Gastrocnemius medialis (tissue), 4 donors: Measurements from ENCODE around the gene RHPN2. TPM values are rescaled to one million over a fixed set of nuclear protein-coding genes. Genes with fewer than 3 reads are reported as not detected.
"Not testable (repeated sequence)": the region's sequence is repeated elsewhere in the genome, so short reads cannot be mapped to it uniquely, and the experiment has no call there.

Source experiments
- ATAC-seq, 2 donors: fragments of 150-250 bp; one replicate each; pipeline ENCODE4 v1.9.1; 2016
- DNase-seq, 2 donors: peaks; one replicate each; pipeline ENCODE4 v3.0.0-alpha.2; 2019
- H3K27ac ChIP-seq, 4 donors: fragments of 200-600 bp; sonication (generic); 1 replicate in 1 of 4; 2 replicates in 3 of 4; pipeline ENCODE4 v1.5.1; 2016 to 2018; ENCODE audit warnings: mild to moderate bottlenecking in 2 of 4, moderate library complexity in 1 of 4
- H3K27me3 ChIP-seq, 3 donors: fragments of 200-600 bp; sonication (generic) in 2 of 3; 1 replicate in 1 of 3; 2 replicates in 2 of 3; pipeline versions ENCODE4 v1.5.1 to v1.6.0; 2016 to 2019; ENCODE audit warnings: mild to moderate bottlenecking in 1 of 3, moderate library complexity in 1 of 3
- H3K36me3 ChIP-seq, 2 donors: fragments of 200-600 bp; sonication (generic) in 1 of 2; one replicate each; pipeline ENCODE4 v1.5.1; 2017 to 2018
- H3K4me1 ChIP-seq, 2 donors: fragments of 200-600 bp; sonication (generic) in 1 of 2; one replicate each; pipeline ENCODE4 v1.5.1; 2016 to 2017; ENCODE audit warnings: mild to moderate bottlenecking in 2 of 2
- H3K4me3 ChIP-seq, 4 donors: fragments of 200-600 bp; sonication (generic) in 3 of 4; 1 replicate in 1 of 4; 2 replicates in 3 of 4; pipeline ENCODE4 v1.5.1; 2016 to 2019; ENCODE audit warnings: mild to moderate bottlenecking in 2 of 4
- H3K9me3 ChIP-seq, 3 donors: fragments of 200-600 bp; sonication (generic) in 2 of 3; 1 replicate in 1 of 3; 2 replicates in 2 of 3; pipeline ENCODE4 v1.5.1; 2016 to 2019
- CTCF ChIP-seq, 5 experiments: fragments of 450-650 bp in 3 of 5; fragments of 200-600 bp in 2 of 5; sonication (generic) in 2 of 5; IDR thresholded peaks in 4 of 5; conservative IDR thresholded peaks in 1 of 5; 1 replicate in 4 of 5; 2 replicates in 1 of 5; pipeline ENCODE4 v1.5.1; 2016 to 2019; ENCODE audit warnings: antibody characterized with exemption in 5 of 5, mild to moderate bottlenecking in 3 of 5, moderate library complexity in 3 of 5
- POLR2A ChIP-seq, 2 donors: fragments of 450-650 bp; IDR thresholded peaks; one replicate each; pipeline ENCODE4 v1.6.1; 2017; ENCODE audit warnings: antibody characterized with exemption in 2 of 2, mild to moderate bottlenecking in 2 of 2, moderate library complexity in 2 of 2
- in situ Hi-C, 4 donors: fragments of 200-750 bp; cut with MboI; loops; one replicate each; pipeline versions ENCODE4 v1.15.0 to v1.8.0; 2017; ENCODE audit warnings: low sequenced_read_pairs in 4 of 4
- intact Hi-C: fragments of 100-400 bp; cut with DNase I; formaldehyde crosslinking; loops from one replicate; pipeline ENCODE4 v1.15.1; 2023; ENCODE audit warnings: low total_unique reads
- total RNA-seq, 4 donors: library from RNA; depleted of rRNA; stranded (reverse); fragments of >200 nt; gene quantifications; one replicate each; pipeline versions ENCODE4 v1.1.0 to v1.2.3, GENCODE V29; 2016

The RHPN2 gene
- total RNA-seq, 4 donors from 2014 or later: 0.39 to 0.71 (median 0.70) TPM; not detected in 1

DNA sequence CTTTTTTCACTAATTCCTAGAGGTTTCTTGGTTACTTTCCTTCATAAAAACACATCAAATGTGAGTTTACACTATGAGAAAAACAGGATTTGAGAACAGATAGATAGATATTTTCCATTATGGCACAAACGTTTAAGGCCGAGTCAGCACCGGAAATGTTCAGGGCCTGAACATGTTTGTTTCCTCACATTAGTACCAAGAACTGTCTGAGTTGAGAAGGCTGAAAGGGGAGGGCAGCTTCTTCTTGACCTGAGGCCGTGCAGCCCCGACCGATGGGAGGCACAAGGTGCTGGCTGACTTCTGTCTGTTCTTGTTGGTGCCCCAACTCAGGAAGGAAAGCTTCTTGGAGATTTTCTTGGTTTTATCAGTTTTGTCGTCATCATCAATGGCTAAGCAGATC lies 84.9 kb downstream of the RHPN2 start:
- in situ Hi-C loops: loop anchor here in 1 of 4 donors (10.0 kb wide), 1 partner anchor 145 kb away; no protein-coding TSS in a partner anchor
- H3K27me3 ChIP-seq, ATAC-seq, H3K9me3 ChIP-seq, H3K27ac ChIP-seq, H3K4me3 ChIP-seq, DNase-seq, H3K36me3 ChIP-seq, intact Hi-C loops, H3K4me1 ChIP-seq: not testable (repeated sequence)

DNA sequence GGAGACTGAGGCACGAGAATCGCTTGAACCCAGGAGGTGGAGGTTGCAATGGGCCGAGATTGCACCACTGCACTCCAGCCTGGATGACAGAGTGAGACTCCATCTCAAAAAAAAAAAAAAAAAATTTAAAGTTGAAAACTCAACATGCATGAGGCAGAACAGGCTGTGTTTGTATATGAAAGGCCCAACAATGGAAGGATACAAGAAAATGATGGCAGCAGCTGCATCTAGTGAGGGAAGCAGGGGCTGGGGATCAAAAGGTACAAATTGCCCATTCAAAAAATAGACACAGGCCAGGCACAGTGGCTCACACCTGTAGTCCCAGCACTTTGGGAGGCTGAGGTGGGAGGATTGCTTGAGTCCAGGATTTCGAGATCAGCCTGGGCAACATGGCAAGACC lies 86.9 kb downstream of the RHPN2 start:
- H3K4me3 ChIP-seq, ATAC-seq, DNase-seq, H3K36me3 ChIP-seq, intact Hi-C loops, H3K9me3 ChIP-seq, H3K4me1 ChIP-seq, H3K27me3 ChIP-seq, H3K27ac ChIP-seq: not testable (repeated sequence)
- in situ Hi-C loops: loop anchor here in 1 of 4 donors (10.0 kb wide), 1 partner anchor 147 kb away; no protein-coding TSS in a partner anchor

DNA sequence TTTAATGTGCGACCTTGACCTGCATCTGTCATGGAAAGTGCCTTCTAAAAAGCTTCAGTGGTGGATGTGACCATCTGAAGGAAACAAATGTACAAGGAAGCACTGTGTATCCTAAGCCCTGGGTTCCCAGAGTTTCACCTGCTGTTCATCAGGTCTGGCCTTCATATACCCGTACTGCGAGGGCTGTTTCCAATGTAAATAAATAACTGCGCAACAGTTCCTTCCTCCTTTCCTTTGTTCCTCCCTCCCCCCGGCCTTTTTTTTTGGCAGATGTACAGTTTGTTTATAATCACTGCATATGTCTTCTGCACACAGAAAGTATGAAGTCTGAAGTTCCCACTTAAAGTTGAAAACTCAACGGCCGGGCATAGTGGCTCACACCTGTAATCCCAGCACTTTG lies 87.4 kb downstream of the RHPN2 start:
- no peak for ATAC-seq
- in situ Hi-C loops (loop anchor here in 1 of 4 donors (10.0 kb wide), 1 partner anchor 148 kb away; no protein-coding TSS in a partner anchor), intact Hi-C loops (no loop called here)
- no peak for DNase-seq
- no peak overlapping the region for H3K27ac ChIP-seq
- TF ChIP-seq POLR2A (IDR thresholded peaks at IDR 0.05) (no peak), CTCF (IDR thresholded peaks at IDR 0.05 in 4 of 5, conservative IDR thresholded peaks at IDR 0.05 in 1 of 5) (no peak)
- H3K9me3 ChIP-seq: no peaks in the 10 kb centered on the region
- H3K4me3 ChIP-seq: no peak overlapping the region
- H3K4me1 ChIP-seq: no peaks in the 10 kb centered on the region
- H3K36me3 ChIP-seq: no peaks in the 10 kb centered on the region
- no peaks in the 10 kb centered on the region for H3K27me3 ChIP-seq

GRCh38 chr19:32976223-32976805 lies 88.4 kb downstream of the RHPN2 start:
- peaks cover under 1% of the 10 kb centered on the region in 2 donors for H3K4me1 ChIP-seq
- H3K9me3 ChIP-seq: no peaks in the 10 kb centered on the region
- intact Hi-C loops (no loop called here), in situ Hi-C loops (loop anchor here in 1 of 4 donors (10.0 kb wide), 1 partner anchor 148 kb away; no protein-coding TSS in a partner anchor)
- TF ChIP-seq CTCF (IDR thresholded peaks at IDR 0.05 in 4 of 5, conservative IDR thresholded peaks at IDR 0.05 in 1 of 5) (peak in 4 of 5 experiments; percentile 20 to 63 (median 44)), POLR2A (IDR thresholded peaks at IDR 0.05) (no peak)
- no peaks in the 10 kb centered on the region for H3K36me3 ChIP-seq
- no peak overlapping the region for H3K27ac ChIP-seq
- DNase-seq (peak in 1 of 2 donors; percentile 25), ATAC-seq (no peak)
- no peak overlapping the region for H3K4me3 ChIP-seq
- no peaks in the 10 kb centered on the region for H3K27me3 ChIP-seq

DNA sequence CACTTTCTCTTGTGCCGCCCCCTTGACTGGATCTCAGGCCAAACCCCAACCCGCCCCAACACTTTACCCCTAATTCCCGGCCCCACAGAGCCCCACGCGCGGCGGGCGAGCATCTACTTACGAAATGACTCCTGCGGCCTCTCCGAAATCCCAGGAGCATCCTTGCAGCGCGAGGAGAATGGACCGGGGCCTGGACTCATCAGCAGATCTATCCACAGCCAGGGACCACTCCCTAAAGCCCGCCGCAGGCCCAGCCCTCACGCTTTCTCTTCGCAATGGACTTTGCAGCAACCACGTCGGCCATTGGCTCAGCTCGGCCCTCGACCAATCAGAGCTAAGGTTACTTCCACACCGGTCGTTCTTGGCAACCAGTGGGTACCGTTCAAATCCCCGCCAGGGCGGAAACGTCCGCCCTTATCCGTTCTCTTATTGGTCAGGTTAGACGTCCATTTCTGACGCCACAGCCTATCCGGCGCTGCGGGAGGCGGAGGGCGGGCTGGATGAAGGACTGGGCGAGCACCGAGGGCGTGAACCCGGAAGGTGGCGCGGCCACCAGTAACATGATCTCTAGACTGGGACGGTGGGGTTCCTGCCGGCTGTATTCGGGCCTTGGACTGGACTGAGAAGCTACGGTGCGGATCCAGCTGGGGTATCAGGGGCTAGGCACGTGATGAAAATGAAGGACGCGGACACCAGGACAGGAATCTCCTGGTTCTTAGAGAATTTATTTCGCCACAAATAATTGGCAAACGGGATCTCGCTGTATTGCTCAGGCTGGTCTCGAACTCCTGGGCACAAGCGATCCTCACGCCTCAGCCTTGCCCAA lies 92.8 kb downstream of the RHPN2 start, which contains the start of the genes CEP89 and FAAP24:
CEP89 (minus strand) TSS at position 244 of the 826 bp plus-strand sequence; CDS start at position 160, 84 bp downstream.
FAAP24 (plus strand) TSS at position 528 of the 826 bp plus-strand sequence. CDS start 955 bp downstream, outside the sequence.
- intact Hi-C loops: loop anchor here (5.0 kb wide), 2 partner anchors 110 to 205 kb away; partner anchors contain the start of gene GPATCH1
- in situ Hi-C loops: loop anchor here in 1 of 4 donors (10.0 kb wide), 1 partner anchor 153 kb away; no protein-coding TSS in a partner anchor
- no peak for TF ChIP-seq POLR2A (IDR thresholded peaks at IDR 0.05)
- no peak for TF ChIP-seq CTCF (IDR thresholded peaks at IDR 0.05 in 4 of 5, conservative IDR thresholded peaks at IDR 0.05 in 1 of 5)
- H3K4me3 ChIP-seq: peak within 1 kb of the TSS; percentile 65 to 96 (median 84)
- H3K27me3 ChIP-seq: no peaks in the 10 kb centered on the region
- H3K27ac ChIP-seq: peak within 1 kb of the TSS; percentile 67 to 82 (median 75)
- H3K36me3 ChIP-seq: no peaks in the 10 kb centered on the region
- no peaks in the 10 kb centered on the region for H3K9me3 ChIP-seq
- peaks cover 8 to 13% of the 10 kb centered on the region in 2 donors for H3K4me1 ChIP-seq
- peak; percentile 97 to 99 for DNase-seq
- ATAC-seq: peak; percentile 100
